Panc1 (cell line): Measurements from ENCODE around the gene NCKAP5. TPM values are rescaled to one million over a fixed set of nuclear protein-coding genes. Genes with fewer than 3 reads are reported as not detected.

Source experiments
- ATAC-seq: fragments of 200-7000 bp; cut with Tn5 transposase; 2 replicates; pipeline ENCODE4 v1.9.1; 2020; ENCODE audit warnings: mild to moderate bottlenecking, moderate library complexity
- BruUV-seq: library from RNA; stranded (reverse); fragments of 400-500 nt; replicated peaks from 2 replicates; lab custom pipeline; 2021; lab: Mats Ljungman, UMichigan
- CTCF ChIA-PET: fragments of 300-600 bp; sonication (Branson Sonifier 250); formaldehyde crosslinking; loops from one replicate; lab custom pipeline; 2022; ENCODE audit warnings: antibody characterized with exemption; lab: Charles Lee
- POLR2A ChIA-PET: fragments of 300-600 bp; sonication (Branson Sonifier 250); formaldehyde crosslinking; loops from one replicate; lab custom pipeline; 2022; ENCODE audit warnings: antibody characterized with exemption; lab: Charles Lee
- DNase-seq: peaks from one replicate; pipeline ENCODE4 v3.0.0-alpha.2; 2010; ENCODE audit warnings: low read depth, low spot score
- H3K27ac ChIP-seq: 2 replicates; pipeline ENCODE4 v1.5.1; 2011; ENCODE audit warnings: mild to moderate bottlenecking, low read length, inconsistent platforms
- H3K27me3 ChIP-seq: fragments of 200-500 bp; sonication (Bioruptor generic); 2 replicates; pipeline ENCODE4 v1.6.0; 2014; ENCODE audit warnings: low read length, inconsistent platforms; ENCODE audit not compliant: control insufficient read depth, insufficient read depth
- H3K36me3 ChIP-seq: fragments of 200-500 bp; sonication (Bioruptor generic); 2 replicates; pipeline ENCODE4 v1.5.1; 2014; ENCODE audit warnings: inconsistent platforms, mild to moderate bottlenecking, low read length, moderate library complexity; ENCODE audit not compliant: control insufficient read depth, insufficient read depth
- H3K4me1 ChIP-seq: 2 replicates; pipeline ENCODE4 v1.5.1; 2011; ENCODE audit warnings: inconsistent platforms, mild to moderate bottlenecking, low read length, moderate library complexity; ENCODE audit not compliant: control insufficient read depth, insufficient read depth
- H3K4me3 ChIP-seq, 2 experiments: 2 replicates each; pipeline ENCODE4 v1.5.1; 2011 to 2012; ENCODE audit warnings: low read depth in 2 of 2, low read length in 2 of 2, mild to moderate bottlenecking in 2 of 2, inconsistent platforms in 1 of 2, moderate library complexity in 1 of 2
- H3K9me3 ChIP-seq: fragments of 200-500 bp; sonication (Bioruptor generic); 2 replicates; pipeline ENCODE4 v1.5.1; 2014; ENCODE audit warnings: low read depth, mild to moderate bottlenecking, inconsistent platforms, low read length, moderate library complexity; ENCODE audit not compliant: control insufficient read depth, insufficient read depth
- CTCF ChIP-seq: fragments of 450-650 bp; IDR thresholded peaks from 2 replicates; pipeline ENCODE4 v1.5.1; 2017; ENCODE audit warnings: mild to moderate bottlenecking
- POLR2AphosphoS5 ChIP-seq: IDR thresholded peaks from 2 replicates; pipeline ENCODE4 v1.6.1; 2012; ENCODE audit warnings: mild to moderate bottlenecking, low read depth, low read length, moderate library complexity
- REST ChIP-seq, 2 experiments: IDR thresholded peaks; 2 replicates each; pipeline ENCODE4 v1.6.1; 2011 to 2012; ENCODE audit warnings: low read depth in 2 of 2, control low read depth in 1 of 2, low read length in 1 of 2, mild to moderate bottlenecking in 1 of 2, moderate library complexity in 1 of 2; ENCODE audit not compliant: insufficient read depth in 1 of 2
- SIN3A ChIP-seq: IDR thresholded peaks from 2 replicates; pipeline ENCODE4 v1.6.1; 2012; ENCODE audit warnings: low read depth, mild to moderate bottlenecking, low read length, moderate library complexity, borderline replicate concordance; ENCODE audit not compliant: insufficient read depth
- TCF7L2 ChIP-seq: IDR thresholded peaks from 2 replicates; pipeline ENCODE4 v1.6.1; 2011; ENCODE audit warnings: mild to moderate bottlenecking, low read depth, low read length, inconsistent platforms
- in situ Hi-C: cut with HindIII; loops from 2 replicates; pipeline ENCODE4 v1.10.0; 2016; ENCODE audit warnings: low sequenced_read_pairs, low pct_unique_long_range_greater_than_20kb
- intact Hi-C: fragments of 100-400 bp; cut with micrococcal nuclease; formaldehyde crosslinking; loops from one replicate; pipeline ENCODE4 v1.10.0; 2022; ENCODE audit not compliant: unreplicated experiment
- total RNA-seq: library from RNA; stranded (reverse); gene quantifications from one replicate; pipeline ENCODE4 v1.2.1, GENCODE V29; 2021; ENCODE audit not compliant: unreplicated experiment

The NCKAP5 gene
- total RNA-seq, 1 experiment from 2014 or later: 0.10 TPM

- intact Hi-C loops: no loop called here
Observed at GRCh38 chr2:133123904-133124303, 444.4 kb downstream of the NCKAP5 start.

GRCh38 chr2:133123393-133123792 is 444.9 kb downstream of the NCKAP5 start:
- no peaks in the 10 kb centered on the region for H3K9me3 ChIP-seq
- H3K4me3 ChIP-seq: no peak overlapping the region
- ChIA-PET POLR2A (no interaction called here), CTCF (no interaction called here)
- no peak overlapping the region for H3K27ac ChIP-seq
- TF ChIP-seq CTCF: no peak
- no peaks in the 10 kb centered on the region for H3K27me3 ChIP-seq
- in situ Hi-C loops (no loop called here), intact Hi-C loops (no loop called here)
- ATAC-seq (no peak), DNase-seq (no peak)
- no peaks in the 10 kb centered on the region for H3K4me1 ChIP-seq
- no peaks in the 10 kb centered on the region for H3K36me3 ChIP-seq
- no TSS peak for BruUV-seq

More at GRCh38 chr2:133123904-133124303, 444.4 kb downstream of the NCKAP5 start:
- no TSS peak for BruUV-seq
- Histone ChIP-seq H3K4me3 (no peak overlapping the region), H3K27ac (no peak overlapping the region), H3K9me3 (no peaks in the 10 kb centered on the region), H3K27me3 (no peaks in the 10 kb centered on the region), H3K4me1 (no peaks in the 10 kb centered on the region), H3K36me3 (no peaks in the 10 kb centered on the region)
- in situ Hi-C loops: no loop called here
- ATAC-seq (no peak), DNase-seq (no peak)
- ChIA-PET POLR2A (no interaction called here), CTCF (no interaction called here)
- TF ChIP-seq REST (IDR thresholded peaks at IDR 0.05; ENCODE audit: insufficient read depth in 1 of 2, low read depth in 2 of 2, low read length in 1 of 2) (no peak), CTCF (no peak), SIN3A (no peak), TCF7L2 (no peak), POLR2AphosphoS5 (no peak)
